BLaER1 treated with 17β-estradiol and CSF1 and Interleukin-3, amounts not matched to agents 10 nM and 100 nM (cell line): ENCODE data around the gene MCM9.
A peak's percentile ranks its signal among the peaks of the same experiment; 100 is the strongest.

Experiments
- H3K27ac ChIP-seq, 11 experiments: shearing (Covaris generic); formaldehyde crosslinking; 2 replicates each; pipeline ENCODE4 v1.8.1; 2022
- H3K27me3 ChIP-seq, 11 experiments: shearing (Covaris generic); formaldehyde crosslinking; 2 replicates each; pipeline ENCODE4 v1.8.1; 2022
- H3K36me3 ChIP-seq, 11 experiments: shearing (Covaris generic); formaldehyde crosslinking; 2 replicates each; pipeline ENCODE4 v1.8.1; 2022
- H3K4me1 ChIP-seq, 10 experiments: shearing (Covaris generic); formaldehyde crosslinking; 2 replicates each; pipeline ENCODE4 v1.8.1; 2022
- H3K4me2 ChIP-seq, 11 experiments: shearing (Covaris generic); formaldehyde crosslinking; 2 replicates each; pipeline ENCODE4 v1.8.1; 2022
- H3K4me3 ChIP-seq, 10 experiments: shearing (Covaris generic); formaldehyde crosslinking; 2 replicates each; pipeline ENCODE4 v1.8.1; 2022
- H3K9ac ChIP-seq, 11 experiments: shearing (Covaris generic); formaldehyde crosslinking; 2 replicates each; pipeline ENCODE4 v1.8.1; 2022
- H3K9me3 ChIP-seq, 11 experiments: shearing (Covaris generic); formaldehyde crosslinking; replicated peaks in 1 of 11; 2 replicates each; pipeline ENCODE4 v1.8.1; 2022
- H4K20me1 ChIP-seq, 11 experiments: shearing (Covaris generic); formaldehyde crosslinking; 2 replicates each; pipeline ENCODE4 v1.8.1; 2022
- Cebpa-rat ChIP-seq, 11 experiments: shearing (Covaris generic); IDR thresholded peaks; 2 replicates each; pipeline ENCODE4 v1.8.1; 2022

MCM9 gene

DNA sequence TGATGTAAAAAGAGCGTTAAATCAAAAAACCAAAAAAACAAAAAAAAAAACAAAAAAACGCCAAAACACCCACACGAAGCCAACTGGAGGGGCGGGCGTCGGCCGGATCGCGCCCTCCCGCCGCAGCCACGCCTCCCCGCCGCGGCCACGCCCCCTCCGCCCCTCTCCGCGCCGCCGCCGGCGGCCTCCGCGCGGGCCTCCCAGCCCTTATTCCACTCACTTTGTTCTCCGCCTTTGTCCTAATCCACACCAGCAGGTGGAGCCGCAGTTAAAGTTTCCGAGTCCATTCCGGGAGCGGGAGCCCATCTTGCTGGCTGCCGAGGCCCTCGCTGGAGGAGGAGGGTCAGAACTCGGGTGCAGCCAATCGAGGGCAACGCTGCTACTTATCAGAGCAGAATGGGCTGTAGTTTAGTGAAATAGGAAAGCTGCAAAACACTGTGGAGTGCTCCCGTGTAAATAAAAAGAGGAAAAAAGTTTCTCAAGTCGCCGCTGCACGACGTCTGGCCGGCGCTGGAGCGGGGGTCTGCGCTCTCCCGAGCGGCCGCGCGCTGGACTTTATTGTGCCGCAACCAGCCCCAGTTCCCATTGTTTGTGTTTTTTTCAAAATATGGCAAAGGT, 41.0 kb downstream of the MCM9 start, which contains the start of gene ASF1A:
ASF1A (plus strand) TSS at position 346 of the 618 bp plus-strand sequence; CDS start at position 608, 262 bp downstream.
- peaks cover 4 to 34% (median 22%) of the 10 kb centered on the region in 11 experiments; a peak in 19 of 22 replicates for H3K36me3 ChIP-seq
- peak within 1 kb of the TSS; percentile 94 to 100 (median 99) for H3K9ac ChIP-seq
- H3K4me2 ChIP-seq = peak within 1 kb of the TSS; percentile 78 to 95 (median 87)
- H4K20me1 ChIP-seq = peaks cover under 1 to 47% (median 8%) of the 10 kb centered on the region in 11 experiments; a peak in 14 of 22 replicates
- H3K27me3 ChIP-seq = no peaks in the 10 kb centered on the region
- no peak for TF ChIP-seq Cebpa-rat (IDR thresholded peaks at IDR 0.05)
- no peaks in the 10 kb centered on the region for H3K9me3 ChIP-seq
- peak within 1 kb of the TSS; percentile 79 to 97 (median 86) for H3K4me3 ChIP-seq
- peaks cover 36 to 57% (median 45%) of the 10 kb centered on the region in 10 experiments for H3K4me1 ChIP-seq
- peak within 1 kb of the TSS; percentile 95 to 100 (median 98) for H3K27ac ChIP-seq

GRCh38 chr6:118893064-118893806, 41.7 kb downstream of the MCM9 start:
- peak overlapping the region; percentile 81 to 100 (median 98) for H3K27ac ChIP-seq
- no peak for TF ChIP-seq Cebpa-rat (IDR thresholded peaks at IDR 0.05)
- peaks cover 0 to 41% (median 6%) of the 10 kb centered on the region in 11 experiments; a peak in 10 of 22 replicates for H4K20me1 ChIP-seq
- H3K36me3 ChIP-seq = peaks cover 0 to 34% (median 15%) of the 10 kb centered on the region in 11 experiments; a peak in 15 of 22 replicates
- H3K9me3 ChIP-seq = no peaks in the 10 kb centered on the region
- H3K4me2 ChIP-seq = peak overlapping the region; percentile 78 to 95 (median 87)
- H3K27me3 ChIP-seq = no peaks in the 10 kb centered on the region
- peak overlapping the region; percentile 79 to 97 (median 86) for H3K4me3 ChIP-seq
- H3K4me1 ChIP-seq = peaks cover 31 to 54% (median 45%) of the 10 kb centered on the region in 10 experiments
- H3K9ac ChIP-seq = peak overlapping the region; percentile 86 to 100 (median 99)

DNA sequence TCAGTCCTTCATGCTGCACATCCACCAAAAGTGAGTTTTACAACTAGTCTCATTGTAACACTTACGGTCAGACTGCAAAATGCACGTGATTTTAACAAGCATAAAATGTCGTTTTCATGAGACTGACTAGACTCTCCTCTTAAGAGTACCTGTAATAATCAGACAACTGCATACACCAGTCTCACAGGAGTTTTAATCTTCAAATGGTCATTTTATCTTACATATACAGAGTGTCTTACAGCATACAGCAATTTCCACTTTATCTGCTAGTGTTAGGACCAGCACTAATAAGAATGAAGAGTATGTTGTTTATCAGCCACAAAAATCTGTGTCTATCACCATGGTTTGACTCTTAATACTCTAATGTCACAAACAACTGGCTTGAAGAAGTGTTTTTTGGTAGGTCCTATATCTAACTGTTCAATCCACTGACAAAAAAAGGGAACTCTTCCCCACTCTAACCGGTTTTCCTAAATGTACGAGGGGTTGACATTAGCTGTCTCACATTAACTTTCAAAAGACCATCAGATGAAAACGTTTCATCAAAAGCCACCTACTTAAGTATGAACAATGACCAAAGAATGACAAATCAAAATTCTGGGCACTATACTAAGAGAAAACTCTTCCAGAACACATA, 42.5 kb downstream of the MCM9 start:
- Histone ChIP-seq H3K4me1 (peaks cover 31 to 49% (median 39%) of the 10 kb centered on the region in 10 experiments), H4K20me1 (peaks cover 0 to 48% (median 3%) of the 10 kb centered on the region in 11 experiments; a peak in 9 of 22 replicates), H3K36me3 (peaks cover 0 to 33% (median 9%) of the 10 kb centered on the region in 11 experiments; a peak in 10 of 22 replicates), H3K9ac (peak overlapping the region; percentile 86 to 100 (median 99)), H3K27ac (peak overlapping the region; percentile 81 to 100 (median 98)), H3K4me3 (peak overlapping the region; percentile 79 to 97 (median 86)), H3K27me3 (no peaks in the 10 kb centered on the region), H3K4me2 (peak overlapping the region; percentile 78 to 95 (median 87)), H3K9me3 (no peaks in the 10 kb centered on the region)
- TF ChIP-seq Cebpa-rat (IDR thresholded peaks at IDR 0.05) = no peak

GRCh38 chr6:118890997-118891790, 43.8 kb downstream of the MCM9 start:
- Histone ChIP-seq H4K20me1 (peaks cover 0 to 56% (median 0%) of the 10 kb centered on the region in 11 experiments; a peak in 7 of 22 replicates), H3K4me2 (peak overlapping the region; percentile 78 to 95 (median 87)), H3K9ac (peak overlapping the region in 1 of 11 experiments; percentile 45; a peak in 1 of 22 replicates), H3K27ac (peak overlapping the region in 5 of 11 experiments; percentile 40 to 98 (median 96); a peak in 10 of 22 replicates), H3K36me3 (peaks cover 0 to 25% (median 0%) of the 10 kb centered on the region in 11 experiments; a peak in 4 of 22 replicates), H3K4me3 (no peak overlapping the region), H3K9me3 (no peaks in the 10 kb centered on the region), H3K4me1 (peaks cover 23 to 36% (median 27%) of the 10 kb centered on the region in 10 experiments), H3K27me3 (no peaks in the 10 kb centered on the region)
- TF ChIP-seq Cebpa-rat (IDR thresholded peaks at IDR 0.05) = no peak

GRCh38 chr6:118889163-118889562, 45.8 kb downstream of the MCM9 start:
- peaks cover 0 to 56% (median 0%) of the 10 kb centered on the region in 11 experiments; a peak in 7 of 22 replicates for H4K20me1 ChIP-seq
- H3K4me1 ChIP-seq = peaks cover 21 to 28% (median 24%) of the 10 kb centered on the region in 10 experiments
- peaks cover 0 to 25% (median 0%) of the 10 kb centered on the region in 11 experiments; a peak in 4 of 22 replicates for H3K36me3 ChIP-seq
- TF ChIP-seq Cebpa-rat (IDR thresholded peaks at IDR 0.05) = no peak
- H3K4me2 ChIP-seq = no peak overlapping the region
- no peak overlapping the region for H3K9ac ChIP-seq
- H3K4me3 ChIP-seq = no peak overlapping the region
- no peaks in the 10 kb centered on the region for H3K9me3 ChIP-seq
- no peaks in the 10 kb centered on the region for H3K27me3 ChIP-seq
- H3K27ac ChIP-seq = no peak overlapping the region

DNA sequence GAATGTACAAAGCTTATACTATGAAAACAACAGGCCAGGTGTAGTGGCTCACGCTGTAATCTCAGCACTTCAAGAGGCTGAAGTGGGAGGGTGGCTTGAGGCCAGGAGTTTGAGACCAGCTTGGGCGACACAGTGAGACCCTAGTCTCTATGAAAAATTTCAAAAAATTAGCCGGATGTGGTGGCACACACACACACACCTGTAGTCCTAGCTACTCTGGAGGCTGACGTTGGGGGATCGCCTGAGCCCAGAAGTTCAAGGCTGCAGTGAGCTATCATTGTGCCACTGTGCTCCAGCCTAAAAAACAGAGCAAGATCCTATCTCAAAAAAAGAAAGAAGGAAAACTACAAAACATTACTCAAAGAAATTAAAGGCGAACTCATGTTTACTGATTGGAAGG, 48.3 kb downstream of the MCM9 start:
- no peak overlapping the region for H3K9ac ChIP-seq
- no peak overlapping the region for H3K27ac ChIP-seq
- no peaks in the 10 kb centered on the region for H3K27me3 ChIP-seq
- no peak overlapping the region for H3K4me3 ChIP-seq
- H3K36me3 ChIP-seq = peaks cover 0 to 25% (median 0%) of the 10 kb centered on the region in 11 experiments; a peak in 4 of 22 replicates
- peaks cover 0 to 10% (median 0%) of the 10 kb centered on the region in 11 experiments; a peak in 2 of 22 replicates for H3K9me3 ChIP-seq
- peaks cover 0 to 52% (median 0%) of the 10 kb centered on the region in 11 experiments; a peak in 7 of 22 replicates for H4K20me1 ChIP-seq
- no peak for TF ChIP-seq Cebpa-rat (IDR thresholded peaks at IDR 0.05)
- no peak overlapping the region for H3K4me2 ChIP-seq
- H3K4me1 ChIP-seq = peaks cover 12 to 23% (median 16%) of the 10 kb centered on the region in 10 experiments

- Histone ChIP-seq H3K9me3 (peaks cover 0 to 10% (median 0%) of the 10 kb centered on the region in 11 experiments; a peak in 3 of 22 replicates), H3K27ac (no peak overlapping the region), H3K4me1 (peaks cover 10 to 30% (median 16%) of the 10 kb centered on the region in 10 experiments), H4K20me1 (peaks cover 0 to 40% (median 0%) of the 10 kb centered on the region in 11 experiments; a peak in 7 of 22 replicates), H3K9ac (no peak overlapping the region), H3K36me3 (peaks cover 0 to 10% (median 0%) of the 10 kb centered on the region in 11 experiments; a peak in 2 of 22 replicates), H3K4me3 (no peak overlapping the region), H3K4me2 (peak overlapping the region in 5 of 11 experiments; percentile 7 to 61 (median 24); a peak in 3 of 22 replicates), H3K27me3 (no peaks in the 10 kb centered on the region)
- TF ChIP-seq Cebpa-rat (IDR thresholded peaks at IDR 0.05) = no peak
These were observed 52.5 kb downstream of the MCM9 start for GRCh38 chr6:118882314-118882905.
